HL-60 (cell line): ENCODE measurements around the gene PRM1.

Experiments
- GABPA ChIP-seq: IDR thresholded peaks from 2 replicates; pipeline ENCODE4 v1.6.1; 2012; ENCODE audit warnings: low read depth
- POLR2AphosphoS5 ChIP-seq: IDR thresholded peaks from 2 replicates; pipeline ENCODE4 v1.6.1; 2012; ENCODE audit warnings: low read depth
- TF ChIP-seq, protein P1 (sequence below): IDR thresholded peaks from one replicate; pipeline ENCODE4 v1.5.1; 2011; ENCODE audit warnings: low read length, control low read depth, inconsistent platforms; ENCODE audit not compliant: insufficient read depth
- TF ChIP-seq, protein P2 (sequence below): IDR thresholded peaks from 2 replicates; pipeline ENCODE4 v1.6.1; 2012; ENCODE audit warnings: low read depth; ENCODE audit not compliant: insufficient replicate concordance

- TF ChIP-seq POLR2AphosphoS5 (no peak), GABPA (no peak)
- TF ChIP-seq, protein P1, sequence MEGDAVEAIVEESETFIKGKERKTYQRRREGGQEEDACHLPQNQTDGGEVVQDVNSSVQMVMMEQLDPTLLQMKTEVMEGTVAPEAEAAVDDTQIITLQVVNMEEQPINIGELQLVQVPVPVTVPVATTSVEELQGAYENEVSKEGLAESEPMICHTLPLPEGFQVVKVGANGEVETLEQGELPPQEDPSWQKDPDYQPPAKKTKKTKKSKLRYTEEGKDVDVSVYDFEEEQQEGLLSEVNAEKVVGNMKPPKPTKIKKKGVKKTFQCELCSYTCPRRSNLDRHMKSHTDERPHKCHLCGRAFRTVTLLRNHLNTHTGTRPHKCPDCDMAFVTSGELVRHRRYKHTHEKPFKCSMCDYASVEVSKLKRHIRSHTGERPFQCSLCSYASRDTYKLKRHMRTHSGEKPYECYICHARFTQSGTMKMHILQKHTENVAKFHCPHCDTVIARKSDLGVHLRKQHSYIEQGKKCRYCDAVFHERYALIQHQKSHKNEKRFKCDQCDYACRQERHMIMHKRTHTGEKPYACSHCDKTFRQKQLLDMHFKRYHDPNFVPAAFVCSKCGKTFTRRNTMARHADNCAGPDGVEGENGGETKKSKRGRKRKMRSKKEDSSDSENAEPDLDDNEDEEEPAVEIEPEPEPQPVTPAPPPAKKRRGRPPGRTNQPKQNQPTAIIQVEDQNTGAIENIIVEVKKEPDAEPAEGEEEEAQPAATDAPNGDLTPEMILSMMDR = no peak
- TF ChIP-seq, protein P2, sequence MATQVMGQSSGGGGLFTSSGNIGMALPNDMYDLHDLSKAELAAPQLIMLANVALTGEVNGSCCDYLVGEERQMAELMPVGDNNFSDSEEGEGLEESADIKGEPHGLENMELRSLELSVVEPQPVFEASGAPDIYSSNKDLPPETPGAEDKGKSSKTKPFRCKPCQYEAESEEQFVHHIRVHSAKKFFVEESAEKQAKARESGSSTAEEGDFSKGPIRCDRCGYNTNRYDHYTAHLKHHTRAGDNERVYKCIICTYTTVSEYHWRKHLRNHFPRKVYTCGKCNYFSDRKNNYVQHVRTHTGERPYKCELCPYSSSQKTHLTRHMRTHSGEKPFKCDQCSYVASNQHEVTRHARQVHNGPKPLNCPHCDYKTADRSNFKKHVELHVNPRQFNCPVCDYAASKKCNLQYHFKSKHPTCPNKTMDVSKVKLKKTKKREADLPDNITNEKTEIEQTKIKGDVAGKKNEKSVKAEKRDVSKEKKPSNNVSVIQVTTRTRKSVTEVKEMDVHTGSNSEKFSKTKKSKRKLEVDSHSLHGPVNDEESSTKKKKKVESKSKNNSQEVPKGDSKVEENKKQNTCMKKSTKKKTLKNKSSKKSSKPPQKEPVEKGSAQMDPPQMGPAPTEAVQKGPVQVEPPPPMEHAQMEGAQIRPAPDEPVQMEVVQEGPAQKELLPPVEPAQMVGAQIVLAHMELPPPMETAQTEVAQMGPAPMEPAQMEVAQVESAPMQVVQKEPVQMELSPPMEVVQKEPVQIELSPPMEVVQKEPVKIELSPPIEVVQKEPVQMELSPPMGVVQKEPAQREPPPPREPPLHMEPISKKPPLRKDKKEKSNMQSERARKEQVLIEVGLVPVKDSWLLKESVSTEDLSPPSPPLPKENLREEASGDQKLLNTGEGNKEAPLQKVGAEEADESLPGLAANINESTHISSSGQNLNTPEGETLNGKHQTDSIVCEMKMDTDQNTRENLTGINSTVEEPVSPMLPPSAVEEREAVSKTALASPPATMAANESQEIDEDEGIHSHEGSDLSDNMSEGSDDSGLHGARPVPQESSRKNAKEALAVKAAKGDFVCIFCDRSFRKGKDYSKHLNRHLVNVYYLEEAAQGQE = no peak
Observed at GRCh38 chr16:11239644-11240632, 41.2 kb downstream of the PRM1 start.
